Heart left ventricle (tissue), 16 donors: ENCODE data around the gene REEP1. TPM values are rescaled to one million over a fixed set of nuclear protein-coding genes. Genes with fewer than 3 reads are reported as not detected.
A peak's percentile ranks its signal among the peaks of the same experiment; 100 is the strongest.

Experiments
- ATAC-seq, 4 donors: fragments of 200-7000 bp; cut with Tn5 transposase; one replicate each; pipeline ENCODE4 v1.9.1; 2020 to 2022; ENCODE audit warnings: moderate library complexity in 4 of 4, mild to moderate bottlenecking in 3 of 4, moderate number of reproducible peaks in 1 of 4
- DNase-seq, 5 donors: peaks; one replicate each; pipeline ENCODE4 v3.0.0-alpha.2; 2020
- H3K27ac ChIP-seq, 12 donors: fragments of 200-600 bp; sonication (generic) in 4 of 12; one replicate each; pipeline versions ENCODE4 v1.5.0 to v1.8.0; 2016 to 2022; ENCODE audit warnings: mild to moderate bottlenecking in 2 of 12
- H3K27me3 ChIP-seq, 9 donors: fragments of 200-600 bp; sonication (generic) in 2 of 9; one replicate each; pipeline versions ENCODE4 v1.5.1 to v1.8.0; 2016 to 2022; ENCODE audit warnings: mild to moderate bottlenecking in 3 of 9
- H3K36me3 ChIP-seq, 9 donors: fragments of 200-600 bp; sonication (generic) in 2 of 9; one replicate each; pipeline versions ENCODE4 v1.5.0 to v1.8.0; 2018 to 2022; ENCODE audit warnings: mild to moderate bottlenecking in 2 of 9
- H3K4me1 ChIP-seq, 12 donors: fragments of 200-600 bp; sonication (generic) in 4 of 12; one replicate each; pipeline versions ENCODE4 v1.5.0 to v1.8.0; 2016 to 2022; ENCODE audit warnings: mild to moderate bottlenecking in 3 of 12
- H3K4me3 ChIP-seq, 12 donors: fragments of 200-600 bp; sonication (generic) in 4 of 12; one replicate each; pipeline versions ENCODE4 v1.5.0 to v1.8.0; 2017 to 2022; ENCODE audit warnings: mild to moderate bottlenecking in 9 of 12, moderate library complexity in 4 of 12
- H3K9me3 ChIP-seq, 12 donors: fragments of 200-600 bp; sonication (generic) in 4 of 12; one replicate each; pipeline versions ENCODE4 v1.5.0 to v1.8.0; 2016 to 2022; ENCODE audit warnings: mild to moderate bottlenecking in 1 of 12
- CTCF ChIP-seq, 12 donors: fragments of 200-600 bp; sonication (generic) in 4 of 12; IDR thresholded peaks; one replicate each; pipeline versions ENCODE4 v1.5.0 to v1.8.0; 2018 to 2022; ENCODE audit warnings: antibody characterized with exemption in 12 of 12, mild to moderate bottlenecking in 5 of 12
- POLR2A ChIP-seq, 2 donors: fragments of 450-650 bp; IDR thresholded peaks; one replicate each; pipeline ENCODE4 v1.6.1; 2017; ENCODE audit warnings: antibody characterized with exemption in 2 of 2, mild to moderate bottlenecking in 2 of 2, moderate library complexity in 2 of 2
- WGBS, 4 donors: extraction: QIAGEN DNeasy Blood & Tissue Kit in 2 of 4; methylation state at CpG; one replicate each; pipeline versions ENCODE4 v1.1.5 to v1.1.7; 2013 to 2018; 5-methylcytosine and 5-hydroxymethylcytosine counted together
- intact Hi-C, 10 donors: fragments of 100-400 bp; cut with DNase I; formaldehyde crosslinking; loops; one replicate each; pipeline versions ENCODE4 v1.11.1 to v1.14.2; 2022
- polyA plus RNA-seq, 2 donors: library from polyadenylated mRNA; stranded (reverse); fragments of 200-250 nt; gene quantifications; one replicate each; pipeline ENCODE4 v1.2.3, GENCODE V29; 2013
- total RNA-seq, 9 donors: library from RNA; depleted of rRNA in 2 of 9; stranded (reverse); fragments of >200 nt in 2 of 9; fragmentation: NEBNext Ultra II Directional in 3 of 9; extraction: Animal tissue kit (Norgen Biotek cat#: 25700) in 3 of 9; gene quantifications; one replicate each; pipeline versions ENCODE4 v1.1.0 to v1.2.4, GENCODE V29; 2016 to 2023
- donor health status: ischemic (EF 13 %, LVEDD 7.1; RV severe dilation, severe dysfunction).
- donor health status: healthy with polysubstance abuse.
- donor health status: DM: no; HTN: yes; CAD: no.
- donor health status: DM: no; HTN: no; CAD: no.
- donor health status: ischemic (EF 25% LVEDD 6.9; RV normal size, moderate dysfunction).
- donor health status: ischemic (EF 25% LVEDD 5.7; RV mildly dilated, moderate dysfunction).
- donor health status: healthy.
- donor health status: DM: yes; HTN: yes; CAD: no.
- donor health status: ischemic (EF 35%, LVEDD 5.7; RV mildly dilated, moderate dysfunction).
- donor health status: nonischemic (EF 11% LVEDD 7.7; RV severe dilation, severe dysfunction).
- donor health status: DM: yes; HTN: yes; CAD: no.
- donor health status: PGD.
- donor health status: ischemic (EF 29% LVEDD 5.4; RV normal size, mild dysfunction).
- donor health status: nonischemic (EF 23%, LVEDD 6.1; RV moderate dilation, normal function).

REEP1 gene
- total and polyA plus RNA-seq, 11 donors, result 13.6 to 43.4 (median 27.6) TPM

DNA sequence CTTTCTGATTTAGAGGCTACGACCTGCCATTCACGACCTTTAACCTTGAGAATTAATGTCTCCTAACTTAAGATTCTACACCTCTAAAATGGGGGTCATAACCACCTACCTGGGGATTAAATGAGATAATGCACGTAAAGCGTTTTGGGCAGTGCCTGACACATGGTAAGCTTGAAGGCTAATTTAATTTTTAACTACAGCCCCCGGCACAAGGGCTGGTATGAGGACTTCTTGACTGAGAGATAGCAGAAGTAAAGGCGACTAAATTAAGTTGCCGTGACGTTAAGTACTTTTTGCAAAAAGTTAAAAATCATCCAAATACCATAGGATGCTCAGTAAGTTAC is 137.6 kb downstream of the REEP1 start:
- Histone ChIP-seq H3K9me3 (no peaks in the 10 kb centered on the region), H3K4me3 (peak overlapping the region; percentile 49 to 92 (median 73)), H3K27me3 (no peaks in the 10 kb centered on the region), H3K36me3 (peaks cover 0 to 6% (median 0%) of the 10 kb centered on the region in 9 donors), H3K4me1 (peaks cover 0 to 63% (median 37%) of the 10 kb centered on the region in 12 donors), H3K27ac (peak overlapping the region; percentile 65 to 93 (median 89))
- DNase-seq (no peak), ATAC-seq (no peak)
- intact Hi-C loops, result loop anchor here in 5 of 10 donors (5.0 to 10.0 kb wide), 3 partner anchors 242 to 425 kb away; partner anchors contain the start of genes KDM3A (in 4 of the 5) and RNF103 (in 1 of the 5)
- 0 to 6% (median 3%) methylated on average over 8 of the region's 8 CpGs for WGBS, 4 donors
- no peak for TF ChIP-seq CTCF (IDR thresholded peaks at IDR 0.05)
- TF ChIP-seq POLR2A (IDR thresholded peaks at IDR 0.05), result no peak

- H3K9me3 ChIP-seq, result no peaks in the 10 kb centered on the region
- ATAC-seq (no peak), DNase-seq (peak in 1 of 5 donors; percentile 32)
- intact Hi-C loops, result loop anchor here in 5 of 10 donors (5.0 to 10.0 kb wide), 3 partner anchors 246 to 429 kb away; partner anchors contain the start of genes KDM3A (in 4 of the 5) and RNF103 (in 1 of the 5)
- peaks cover 0 to 9% (median 0%) of the 10 kb centered on the region in 9 donors for H3K36me3 ChIP-seq
- peak overlapping the region; percentile 65 to 98 (median 85) for H3K4me3 ChIP-seq
- H3K27ac ChIP-seq, result peak overlapping the region; percentile 94 to 100 (median 98)
- 36 to 48% (median 42%) methylated on average over 23 of the region's 23 CpGs for WGBS, 4 donors
- peaks cover 8 to 66% (median 50%) of the 10 kb centered on the region in 12 donors for H3K4me1 ChIP-seq
- no peaks in the 10 kb centered on the region for H3K27me3 ChIP-seq
- TF ChIP-seq POLR2A (IDR thresholded peaks at IDR 0.05) (no peak), CTCF (IDR thresholded peaks at IDR 0.05) (no peak)
Measured at GRCh38 chr2:86195808-86196387, 141.5 kb downstream of the REEP1 start.

- ATAC-seq, result peak; percentile 92 to 96 (median 94)
- intact Hi-C loops, result loop anchor here in 5 of 10 donors (5.0 to 10.0 kb wide), 3 partner anchors 247 to 430 kb away; partner anchors contain the start of genes KDM3A (in 4 of the 5) and RNF103 (in 1 of the 5)
- Histone ChIP-seq H3K9me3 (no peaks in the 10 kb centered on the region), H3K27ac (peak within 1 kb of the TSS; percentile 94 to 100 (median 98)), H3K4me3 (peak within 1 kb of the TSS; percentile 65 to 98 (median 85)), H3K36me3 (peaks cover 0 to 16% (median 2%) of the 10 kb centered on the region in 9 donors), H3K27me3 (no peaks in the 10 kb centered on the region), H3K4me1 (peaks cover under 1 to 66% (median 49%) of the 10 kb centered on the region in 12 donors)
- TF ChIP-seq POLR2A (IDR thresholded peaks at IDR 0.05) (peak in 1 of 2 donors; percentile 72), CTCF (IDR thresholded peaks at IDR 0.05) (no peak)
- WGBS, 4 donors, result 0% methylated on average over 24 to 74 of the region's 74 CpGs
- peak; percentile 97 to 99 (median 98) for DNase-seq
Measured at GRCh38 chr2:86195055-86195807, 142.2 kb downstream of the REEP1 start, which contains the start of gene IMMT. IMMT (minus strand) TSS chr2:86195462; CDS start chr2:86195382, 80 bp downstream.

DNA sequence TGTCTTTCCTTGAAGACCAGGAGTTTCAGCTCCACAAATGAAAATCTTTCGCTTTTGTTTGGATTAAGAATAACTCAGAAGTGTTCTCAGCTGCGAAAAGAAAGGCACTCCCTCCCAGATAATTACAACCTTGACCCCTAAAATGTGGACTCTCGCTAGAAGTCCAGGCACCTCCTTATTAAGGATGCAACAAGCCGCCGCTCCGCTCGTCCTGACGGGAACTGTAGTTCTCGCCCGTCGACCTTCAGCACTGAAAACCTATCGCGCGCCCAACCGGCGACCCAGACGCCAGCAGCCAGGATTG is 142.7 kb downstream of the REEP1 start:
- Histone ChIP-seq H3K4me3 (peak overlapping the region; percentile 65 to 98 (median 85)), H3K4me1 (peaks cover 0 to 66% (median 50%) of the 10 kb centered on the region in 12 donors), H3K27me3 (no peaks in the 10 kb centered on the region), H3K9me3 (no peaks in the 10 kb centered on the region), H3K27ac (peak overlapping the region; percentile 11 to 100 (median 98)), H3K36me3 (peaks cover 0 to 19% (median 7%) of the 10 kb centered on the region in 9 donors)
- no peak for TF ChIP-seq CTCF (IDR thresholded peaks at IDR 0.05)
- no peak for TF ChIP-seq POLR2A (IDR thresholded peaks at IDR 0.05)
- intact Hi-C loops, result loop anchor here in 5 of 10 donors (5.0 to 10.0 kb wide), 3 partner anchors 248 to 430 kb away; partner anchors contain the start of genes KDM3A (in 4 of the 5) and RNF103 (in 1 of the 5)
- ATAC-seq, result no peak
- peak in 2 of 5 donors; percentile 98 for DNase-seq
- 0 to 1% (median 1%) methylated on average over 17 of the region's 17 CpGs for WGBS, 4 donors
